ENCODE data around the gene TRIM17.

TRIM17 gene

DNA sequence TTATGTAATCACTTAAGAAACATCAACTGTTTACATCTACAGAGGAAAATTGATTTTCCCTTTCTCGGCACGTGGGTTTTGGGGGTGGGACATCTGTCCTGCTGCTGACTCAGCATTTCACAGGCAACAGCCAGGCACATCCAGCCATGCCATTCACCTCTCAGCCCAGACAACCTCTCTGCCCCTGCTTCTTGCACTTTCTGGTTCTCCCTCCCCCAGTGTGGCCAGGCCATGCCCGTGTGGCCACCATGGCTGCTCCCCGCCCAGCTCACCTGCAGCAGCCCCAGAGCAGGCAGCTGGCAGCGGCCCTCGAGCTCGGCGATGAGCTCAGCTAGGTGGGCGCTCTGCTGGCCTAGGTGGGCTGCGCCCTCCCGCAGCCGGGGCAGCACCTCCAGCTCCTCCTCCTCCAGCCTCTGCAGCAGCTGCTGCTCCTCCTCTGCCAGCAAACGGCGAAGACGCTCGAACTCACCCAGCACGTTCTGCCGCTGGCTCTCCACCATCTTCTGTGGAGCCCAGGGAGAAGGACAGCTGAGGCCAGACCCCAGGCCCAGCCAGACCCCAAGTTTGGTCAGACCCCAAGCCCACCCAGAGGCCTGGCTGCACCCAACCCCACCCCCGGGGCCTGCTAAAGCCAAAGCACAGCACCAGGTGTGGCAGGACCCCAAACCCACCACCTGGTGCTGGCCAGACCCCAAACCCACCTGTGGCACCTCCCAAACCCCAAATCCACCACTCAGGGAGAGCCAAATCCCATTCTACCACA, 15.8 kb downstream of the TRIM17 start:
- peaks cover 25% of the 10 kb centered on the region for H4K20me1 ChIP-seq (ENCODE audit: control insufficient read depth, insufficient read depth, low read depth, low read length)
- H3K27me3 ChIP-seq (ENCODE audit: control insufficient read depth, low read length): no peaks in the 10 kb centered on the region
- H3K9me3 ChIP-seq (ENCODE audit: control insufficient read depth, insufficient read depth, low read length): no peaks in the 10 kb centered on the region
- H3K4me2 ChIP-seq (ENCODE audit: low read length): no peak overlapping the region
- no peaks in the 10 kb centered on the region for H3K9me2 ChIP-seq (replicated peaks; ENCODE audit: control insufficient read depth, low read length)
- H3F3A ChIP-seq (ENCODE audit: control insufficient read depth, insufficient read depth): no peaks in the 10 kb centered on the region
- H3K36me3 ChIP-seq (ENCODE audit: control insufficient read depth, low read length): peaks cover 84% of the 10 kb centered on the region
- TF ChIP-seq EZH2phosphoT487 (IDR thresholded peaks at IDR 0.05; ENCODE audit: borderline replicate concordance, low read length): no peak
- TF ChIP-seq, protein P1, sequence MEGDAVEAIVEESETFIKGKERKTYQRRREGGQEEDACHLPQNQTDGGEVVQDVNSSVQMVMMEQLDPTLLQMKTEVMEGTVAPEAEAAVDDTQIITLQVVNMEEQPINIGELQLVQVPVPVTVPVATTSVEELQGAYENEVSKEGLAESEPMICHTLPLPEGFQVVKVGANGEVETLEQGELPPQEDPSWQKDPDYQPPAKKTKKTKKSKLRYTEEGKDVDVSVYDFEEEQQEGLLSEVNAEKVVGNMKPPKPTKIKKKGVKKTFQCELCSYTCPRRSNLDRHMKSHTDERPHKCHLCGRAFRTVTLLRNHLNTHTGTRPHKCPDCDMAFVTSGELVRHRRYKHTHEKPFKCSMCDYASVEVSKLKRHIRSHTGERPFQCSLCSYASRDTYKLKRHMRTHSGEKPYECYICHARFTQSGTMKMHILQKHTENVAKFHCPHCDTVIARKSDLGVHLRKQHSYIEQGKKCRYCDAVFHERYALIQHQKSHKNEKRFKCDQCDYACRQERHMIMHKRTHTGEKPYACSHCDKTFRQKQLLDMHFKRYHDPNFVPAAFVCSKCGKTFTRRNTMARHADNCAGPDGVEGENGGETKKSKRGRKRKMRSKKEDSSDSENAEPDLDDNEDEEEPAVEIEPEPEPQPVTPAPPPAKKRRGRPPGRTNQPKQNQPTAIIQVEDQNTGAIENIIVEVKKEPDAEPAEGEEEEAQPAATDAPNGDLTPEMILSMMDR (IDR thresholded peaks at IDR 0.05; ENCODE audit: low read depth, low read length, poor library complexity, severe bottlenecking): no peak
- H3K4me1 ChIP-seq (ENCODE audit: control insufficient read depth, low read length): peaks cover 17% of the 10 kb centered on the region
- H3K79me2 ChIP-seq (ENCODE audit: control insufficient read depth, low read length): peaks cover 62% of the 10 kb centered on the region
- no peak overlapping the region for H3K27ac ChIP-seq (ENCODE audit: low read depth, low read length)
- H3K4me3 ChIP-seq (ENCODE audit: low read length): no peak overlapping the region

DNA sequence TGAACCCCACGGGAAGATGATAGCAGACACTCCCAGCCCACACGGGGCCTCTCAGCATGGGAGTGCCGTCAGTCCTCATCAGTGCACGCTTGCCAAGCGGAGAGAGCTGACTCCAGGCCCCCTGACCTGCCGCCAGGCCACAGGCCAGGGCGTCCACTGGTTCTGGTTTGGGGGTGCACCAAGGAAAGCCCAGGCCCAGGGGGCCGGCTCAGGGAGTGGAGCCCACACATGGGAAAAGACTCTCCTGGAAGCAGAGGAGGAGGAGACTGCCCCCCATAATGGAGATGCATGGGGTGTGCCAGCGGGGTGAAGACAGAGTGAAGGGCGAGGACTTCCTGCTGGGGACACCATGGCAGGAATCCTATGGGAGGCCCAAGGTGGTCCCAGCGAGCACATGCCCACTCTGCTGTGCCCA, 16.4 kb downstream of the TRIM17 start:
- Histone ChIP-seq H3K36me3 (ENCODE audit: control insufficient read depth, low read length) (peaks cover 83% of the 10 kb centered on the region), H3K4me2 (ENCODE audit: low read length) (no peak overlapping the region), H3K27ac (ENCODE audit: low read depth, low read length) (no peak overlapping the region), H3K9me2 (replicated peaks; ENCODE audit: control insufficient read depth, low read length) (no peaks in the 10 kb centered on the region), H3K4me1 (ENCODE audit: control insufficient read depth, low read length) (peaks cover 15% of the 10 kb centered on the region), H3F3A (ENCODE audit: control insufficient read depth, insufficient read depth) (no peaks in the 10 kb centered on the region), H4K20me1 (ENCODE audit: control insufficient read depth, insufficient read depth, low read depth, low read length) (peaks cover 20% of the 10 kb centered on the region), H3K79me2 (ENCODE audit: control insufficient read depth, low read length) (peaks cover 55% of the 10 kb centered on the region), H3K9me3 (ENCODE audit: control insufficient read depth, insufficient read depth, low read length) (no peaks in the 10 kb centered on the region), H3K27me3 (ENCODE audit: control insufficient read depth, low read length) (no peaks in the 10 kb centered on the region), H3K4me3 (ENCODE audit: low read length) (no peak overlapping the region)
- TF ChIP-seq, protein P1 (IDR thresholded peaks at IDR 0.05; ENCODE audit: low read depth, low read length, poor library complexity, severe bottlenecking): no peak
- TF ChIP-seq EZH2phosphoT487 (IDR thresholded peaks at IDR 0.05; ENCODE audit: borderline replicate concordance, low read length): no peak

- H3K9me3 ChIP-seq (ENCODE audit: control insufficient read depth, insufficient read depth, low read length): no peaks in the 10 kb centered on the region
- H3F3A ChIP-seq (ENCODE audit: control insufficient read depth, insufficient read depth): no peaks in the 10 kb centered on the region
- no peaks in the 10 kb centered on the region for H3K27me3 ChIP-seq (ENCODE audit: control insufficient read depth, low read length)
- TF ChIP-seq, protein P1 (IDR thresholded peaks at IDR 0.05; ENCODE audit: low read depth, low read length, poor library complexity, severe bottlenecking): no peak
- no peak for TF ChIP-seq EZH2phosphoT487 (IDR thresholded peaks at IDR 0.05; ENCODE audit: borderline replicate concordance, low read length)
- no peak overlapping the region for H3K27ac ChIP-seq (ENCODE audit: low read depth, low read length)
- H4K20me1 ChIP-seq (ENCODE audit: control insufficient read depth, insufficient read depth, low read depth, low read length): peaks cover 14% of the 10 kb centered on the region
- H3K79me2 ChIP-seq (ENCODE audit: control insufficient read depth, low read length): peaks cover 50% of the 10 kb centered on the region
- no peak overlapping the region for H3K4me2 ChIP-seq (ENCODE audit: low read length)
- H3K4me3 ChIP-seq (ENCODE audit: low read length): no peak overlapping the region
- peaks cover 9% of the 10 kb centered on the region for H3K4me1 ChIP-seq (ENCODE audit: control insufficient read depth, low read length)
- H3K9me2 ChIP-seq (replicated peaks; ENCODE audit: control insufficient read depth, low read length): no peaks in the 10 kb centered on the region
- H3K36me3 ChIP-seq (ENCODE audit: control insufficient read depth, low read length): peaks cover 83% of the 10 kb centered on the region
These were observed 17.0 kb downstream of the TRIM17 start for GRCh38 chr1:228399531-228400236.

Measured in DOHH2 (cell line).